Esophagus squamous epithelium (tissue), 5 donors: ENCODE data around the gene APOL1. TPM values are rescaled to one million over a fixed set of nuclear protein-coding genes. Genes with fewer than 3 reads are reported as not detected.
"Not testable (repeated sequence)": the region's sequence is repeated elsewhere in the genome, so short reads cannot be mapped to it uniquely, and the experiment has no call there.

Experiments
- DNase-seq: peaks from one replicate; lab custom pipeline; 2025; lab: John Stamatoyannopoulos, UW
- H3K27ac ChIP-seq, 4 donors: fragments of 200-600 bp; sonication (generic); one replicate each; pipeline ENCODE4 v1.5.1; 2016 to 2019; ENCODE audit warnings: mild to moderate bottlenecking in 1 of 4
- H3K27me3 ChIP-seq, 4 donors: fragments of 200-600 bp; sonication (generic); 1 replicate in 3 of 4; 2 replicates in 1 of 4; pipeline versions ENCODE4 v1.5.1 to v1.6.0; 2017 to 2021; ENCODE audit warnings: antibody characterized with exemption in 1 of 4
- H3K36me3 ChIP-seq, 3 donors: fragments of 200-600 bp; sonication (generic); one replicate each; pipeline ENCODE4 v1.5.1; 2016 to 2019
- H3K4me1 ChIP-seq, 3 donors: fragments of 200-600 bp; sonication (generic); one replicate each; pipeline ENCODE4 v1.5.1; 2017 to 2019
- H3K4me3 ChIP-seq, 4 donors: fragments of 200-600 bp; sonication (generic); 1 replicate in 3 of 4; 2 replicates in 1 of 4; pipeline ENCODE4 v1.5.1; 2016 to 2019; ENCODE audit warnings: mild to moderate bottlenecking in 2 of 4, moderate library complexity in 1 of 4
- H3K9me3 ChIP-seq, 3 donors: fragments of 200-600 bp; sonication (generic); one replicate each; pipeline ENCODE4 v1.5.1; 2016 to 2019
- POLR2A ChIP-seq, 4 donors: fragments of 450-650 bp; IDR thresholded peaks; one replicate each; pipeline ENCODE4 v1.6.1; 2017; ENCODE audit warnings: antibody characterized with exemption in 4 of 4, mild to moderate bottlenecking in 4 of 4, moderate library complexity in 3 of 4
- WGBS, 2 donors: methylation state at CpG; one replicate each; pipeline ENCODE4 v1.1.5; 2018; 5-methylcytosine and 5-hydroxymethylcytosine counted together
- intact Hi-C: fragments of 100-400 bp; cut with DNase I; formaldehyde crosslinking; loops from one replicate; pipeline ENCODE4 v1.15.0; 2022
- total RNA-seq, 4 donors: library from RNA; depleted of rRNA; stranded (reverse); fragments of >200 nt; gene quantifications; one replicate each; pipeline ENCODE4 v1.1.0, GENCODE V29; 2016
- TF ChIP-seq, protein P1 (sequence below), 6 experiments: fragments of 450-650 bp in 4 of 6; fragments of 200-600 bp in 2 of 6; sonication (generic) in 2 of 6; IDR thresholded peaks; one replicate each; pipeline ENCODE4 v1.5.1; 2016 to 2019; ENCODE audit warnings: antibody characterized with exemption in 6 of 6, mild to moderate bottlenecking in 4 of 6, moderate library complexity in 4 of 6
- donor health status: DM: yes; HTN: yes; CAD: no.

The APOL1 gene, protein sequence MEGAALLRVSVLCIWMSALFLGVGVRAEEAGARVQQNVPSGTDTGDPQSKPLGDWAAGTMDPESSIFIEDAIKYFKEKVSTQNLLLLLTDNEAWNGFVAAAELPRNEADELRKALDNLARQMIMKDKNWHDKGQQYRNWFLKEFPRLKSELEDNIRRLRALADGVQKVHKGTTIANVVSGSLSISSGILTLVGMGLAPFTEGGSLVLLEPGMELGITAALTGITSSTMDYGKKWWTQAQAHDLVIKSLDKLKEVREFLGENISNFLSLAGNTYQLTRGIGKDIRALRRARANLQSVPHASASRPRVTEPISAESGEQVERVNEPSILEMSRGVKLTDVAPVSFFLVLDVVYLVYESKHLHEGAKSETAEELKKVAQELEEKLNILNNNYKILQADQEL
- total RNA-seq, result 10 to 100 TPM in 3 of 4 donors, 1 to 10 TPM in 1; 8.4 to 49.3 (median 20.6) TPM

DNA sequence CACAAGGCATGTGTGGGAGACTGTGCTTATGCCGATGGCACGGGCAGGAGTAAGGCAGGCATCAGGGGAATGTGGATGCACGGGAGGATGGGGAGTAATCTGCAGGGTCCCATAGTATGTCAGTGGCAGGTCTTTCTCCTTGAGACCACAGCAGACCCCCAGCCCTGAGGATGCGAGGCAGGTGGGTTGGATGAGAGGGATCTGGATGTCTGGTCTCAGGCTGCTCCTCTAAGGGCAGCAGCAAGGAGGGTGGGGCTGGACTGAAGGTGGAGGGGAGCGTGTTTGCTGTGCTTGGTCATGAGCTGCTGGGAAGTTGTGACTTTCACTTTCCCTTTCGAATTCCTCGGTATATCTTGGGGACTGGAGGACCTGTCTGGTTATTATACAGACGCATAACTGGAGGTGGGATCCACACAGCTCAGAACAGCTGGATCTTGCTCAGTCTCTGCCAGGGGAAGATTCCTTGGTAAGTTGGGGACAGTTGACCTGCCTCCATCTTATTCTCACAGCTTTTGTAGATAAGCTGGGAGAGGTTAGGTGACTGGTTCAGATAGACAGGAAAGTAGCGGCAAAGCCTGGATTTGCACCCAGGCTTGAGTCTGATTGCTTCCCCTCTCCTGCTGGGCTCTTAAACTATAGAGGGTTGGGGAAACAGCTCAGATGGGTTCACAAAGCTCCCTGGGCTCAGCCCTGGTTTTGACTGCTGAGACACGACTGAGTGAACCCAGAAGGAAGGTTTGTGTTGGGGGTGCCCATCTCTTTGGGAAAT is at the start of gene APOL1:
Gene APOL1, plus strand, starts transcription at position 380 of the 769 bp plus-strand sequence. CDS start 1,823 bp downstream, outside the sequence.
- 20 to 24% methylated on average over 8 of the region's 10 CpGs for WGBS, 2 donors
- Histone ChIP-seq H3K4me1 (peaks cover 24 to 77% (median 43%) of the 10 kb centered on the region in 3 donors), H3K4me3 (peak within 1 kb of the TSS; percentile 32 to 66 (median 46)), H3K27me3 (no peaks in the 10 kb centered on the region), H3K36me3 (peaks cover 0 to 14% (median 0%) of the 10 kb centered on the region in 3 donors), H3K9me3 (no peaks in the 10 kb centered on the region), H3K27ac (peak within 1 kb of the TSS; percentile 78 to 93 (median 82))
- peak in 2 of 4 donors; percentile 23 to 64 for TF ChIP-seq POLR2A (IDR thresholded peaks at IDR 0.05)
- TF ChIP-seq, protein P1, sequence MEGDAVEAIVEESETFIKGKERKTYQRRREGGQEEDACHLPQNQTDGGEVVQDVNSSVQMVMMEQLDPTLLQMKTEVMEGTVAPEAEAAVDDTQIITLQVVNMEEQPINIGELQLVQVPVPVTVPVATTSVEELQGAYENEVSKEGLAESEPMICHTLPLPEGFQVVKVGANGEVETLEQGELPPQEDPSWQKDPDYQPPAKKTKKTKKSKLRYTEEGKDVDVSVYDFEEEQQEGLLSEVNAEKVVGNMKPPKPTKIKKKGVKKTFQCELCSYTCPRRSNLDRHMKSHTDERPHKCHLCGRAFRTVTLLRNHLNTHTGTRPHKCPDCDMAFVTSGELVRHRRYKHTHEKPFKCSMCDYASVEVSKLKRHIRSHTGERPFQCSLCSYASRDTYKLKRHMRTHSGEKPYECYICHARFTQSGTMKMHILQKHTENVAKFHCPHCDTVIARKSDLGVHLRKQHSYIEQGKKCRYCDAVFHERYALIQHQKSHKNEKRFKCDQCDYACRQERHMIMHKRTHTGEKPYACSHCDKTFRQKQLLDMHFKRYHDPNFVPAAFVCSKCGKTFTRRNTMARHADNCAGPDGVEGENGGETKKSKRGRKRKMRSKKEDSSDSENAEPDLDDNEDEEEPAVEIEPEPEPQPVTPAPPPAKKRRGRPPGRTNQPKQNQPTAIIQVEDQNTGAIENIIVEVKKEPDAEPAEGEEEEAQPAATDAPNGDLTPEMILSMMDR (IDR thresholded peaks at IDR 0.05), result no peak
- intact Hi-C loops, result no loop called here
- DNase-seq, result no peak

DNA sequence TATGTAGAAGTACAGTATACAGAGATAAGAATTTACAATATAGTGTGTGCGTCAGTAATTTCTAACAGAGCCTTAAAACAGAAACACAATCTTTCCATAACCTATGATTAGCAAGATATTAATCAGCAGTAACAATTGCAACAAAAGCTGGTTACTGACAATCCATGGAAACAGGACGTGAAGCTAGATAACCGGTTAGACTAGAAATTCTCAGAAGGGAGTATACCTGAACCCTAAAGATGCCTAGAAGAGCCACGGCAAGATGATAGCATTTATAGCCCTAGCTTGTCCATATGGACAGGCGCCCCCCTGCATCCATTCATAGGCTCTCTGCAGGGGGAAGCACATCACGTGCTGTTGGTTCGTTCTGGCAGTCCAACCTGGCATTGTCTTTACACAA is 49.5 kb upstream of the APOL1 start:
- DNase-seq, intact Hi-C loops: not testable (repeated sequence)
- WGBS, 2 donors, result 31 to 44% methylated on average over 7 of the region's 7 CpGs

GRCh38 chr22:36204001-36204631 is 48.8 kb upstream of the APOL1 start:
- Histone ChIP-seq H3K27ac (no peak overlapping the region), H3K4me1 (peaks cover 8 to 58% (median 9%) of the 10 kb centered on the region in 3 donors), H3K27me3 (no peaks in the 10 kb centered on the region), H3K36me3 (no peaks in the 10 kb centered on the region), H3K4me3 (peak overlapping the region in 1 of 4 donors; percentile 52), H3K9me3 (no peaks in the 10 kb centered on the region)
- 57% methylated on average over 4 to 6 of the region's 8 CpGs for WGBS, 2 donors
- DNase-seq, result no peak
- intact Hi-C loops, result no loop called here
- TF ChIP-seq, protein P1 (IDR thresholded peaks at IDR 0.05), result no peak
- no peak for TF ChIP-seq POLR2A (IDR thresholded peaks at IDR 0.05)

More for the DNA sequence above, 49.5 kb upstream of the APOL1 start:
- H3K4me3 ChIP-seq, result peak overlapping the region in 1 of 4 donors; percentile 52
- not testable (repeated sequence) for H3K36me3 ChIP-seq, H3K27me3 ChIP-seq, H3K9me3 ChIP-seq
- H3K27ac ChIP-seq, result peak overlapping the region in 2 of 4 donors; percentile 64 to 78
- peaks cover 8 to 63% (median 9%) of the 10 kb centered on the region in 3 donors for H3K4me1 ChIP-seq

GRCh38 chr22:36204632-36205015 is 48.3 kb upstream of the APOL1 start:
- 43 to 58% methylated on average over 5 to 6 of the region's 6 CpGs for WGBS, 2 donors
- Histone ChIP-seq H3K27me3 (no peaks in the 10 kb centered on the region), H3K4me1 (peaks cover 8 to 58% (median 9%) of the 10 kb centered on the region in 3 donors), H3K4me3 (peak overlapping the region in 1 of 4 donors; percentile 29), H3K36me3 (no peaks in the 10 kb centered on the region), H3K9me3 (no peaks in the 10 kb centered on the region), H3K27ac (peak overlapping the region in 1 of 4 donors; percentile 9)
- TF ChIP-seq POLR2A (IDR thresholded peaks at IDR 0.05), result no peak
- TF ChIP-seq, protein P1 (IDR thresholded peaks at IDR 0.05), result no peak
- intact Hi-C loops, result no loop called here
- no peak for DNase-seq

- DNase-seq, H3K27me3 ChIP-seq, H3K9me3 ChIP-seq, H3K27ac ChIP-seq, intact Hi-C loops, H3K4me3 ChIP-seq, H3K36me3 ChIP-seq: not testable (repeated sequence)
- peaks cover 8 to 52% (median 9%) of the 10 kb centered on the region in 3 donors for H3K4me1 ChIP-seq
- 46 to 62% methylated on average over 3 of the region's 5 CpGs for WGBS, 2 donors
Observed at GRCh38 chr22:36205573-36205972, 47.4 kb upstream of the APOL1 start.
